ENCODE data around the gene TBK1.

TBK1 gene

DNA sequence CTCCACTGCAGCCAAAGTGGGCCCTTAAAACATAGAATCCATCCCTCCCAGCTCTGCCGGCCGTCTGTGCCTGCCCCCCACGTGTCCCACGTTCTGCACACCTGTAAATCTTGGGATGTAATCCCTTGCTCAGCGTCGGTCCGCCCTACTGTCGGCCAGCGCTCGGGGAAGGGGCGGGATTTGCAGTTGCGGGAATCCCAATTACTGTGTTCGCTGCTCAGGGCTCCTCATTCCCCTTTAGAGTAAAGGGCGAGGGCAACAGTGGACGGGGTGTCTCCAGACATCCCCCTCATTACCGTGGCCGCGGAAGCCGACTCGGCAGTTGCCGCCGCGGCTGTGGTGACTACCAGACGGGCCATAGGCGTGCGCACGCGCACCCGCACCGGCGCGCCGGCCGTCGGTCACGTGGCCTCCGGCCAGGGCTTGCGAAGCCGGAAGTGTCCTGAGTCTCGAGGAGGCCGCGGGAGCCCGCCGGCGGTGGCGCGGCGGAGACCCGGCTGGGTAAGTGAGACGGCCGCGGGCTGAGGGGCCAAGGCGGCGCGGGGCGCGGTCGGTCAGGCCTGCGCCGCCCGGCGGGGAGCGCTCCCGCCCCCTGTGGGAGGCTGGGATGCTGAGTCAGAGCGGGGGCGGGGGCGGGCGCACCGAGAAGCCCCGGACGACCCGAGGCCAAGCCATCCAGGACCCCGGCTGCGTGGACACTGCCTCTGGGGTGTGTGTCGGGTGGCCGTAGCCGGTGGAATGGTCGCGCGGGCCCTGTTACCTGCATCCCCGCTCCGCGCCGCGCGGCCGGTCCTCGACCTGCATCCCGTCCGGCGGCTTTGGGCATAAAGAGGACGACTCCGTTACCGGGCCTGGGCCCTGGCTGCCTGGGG, at the start of gene TBK1:
Gene TBK1 (plus strand): TSS at position 434 of the 872 bp plus-strand sequence. CDS start 3,751 bp downstream, outside the sequence.
- peak; percentile 93 for DNase-seq (ENCODE audit: low spot score)
- TF ChIP-seq, protein P1, sequence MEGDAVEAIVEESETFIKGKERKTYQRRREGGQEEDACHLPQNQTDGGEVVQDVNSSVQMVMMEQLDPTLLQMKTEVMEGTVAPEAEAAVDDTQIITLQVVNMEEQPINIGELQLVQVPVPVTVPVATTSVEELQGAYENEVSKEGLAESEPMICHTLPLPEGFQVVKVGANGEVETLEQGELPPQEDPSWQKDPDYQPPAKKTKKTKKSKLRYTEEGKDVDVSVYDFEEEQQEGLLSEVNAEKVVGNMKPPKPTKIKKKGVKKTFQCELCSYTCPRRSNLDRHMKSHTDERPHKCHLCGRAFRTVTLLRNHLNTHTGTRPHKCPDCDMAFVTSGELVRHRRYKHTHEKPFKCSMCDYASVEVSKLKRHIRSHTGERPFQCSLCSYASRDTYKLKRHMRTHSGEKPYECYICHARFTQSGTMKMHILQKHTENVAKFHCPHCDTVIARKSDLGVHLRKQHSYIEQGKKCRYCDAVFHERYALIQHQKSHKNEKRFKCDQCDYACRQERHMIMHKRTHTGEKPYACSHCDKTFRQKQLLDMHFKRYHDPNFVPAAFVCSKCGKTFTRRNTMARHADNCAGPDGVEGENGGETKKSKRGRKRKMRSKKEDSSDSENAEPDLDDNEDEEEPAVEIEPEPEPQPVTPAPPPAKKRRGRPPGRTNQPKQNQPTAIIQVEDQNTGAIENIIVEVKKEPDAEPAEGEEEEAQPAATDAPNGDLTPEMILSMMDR (IDR thresholded peaks at IDR 0.05) = no peak

DNA sequence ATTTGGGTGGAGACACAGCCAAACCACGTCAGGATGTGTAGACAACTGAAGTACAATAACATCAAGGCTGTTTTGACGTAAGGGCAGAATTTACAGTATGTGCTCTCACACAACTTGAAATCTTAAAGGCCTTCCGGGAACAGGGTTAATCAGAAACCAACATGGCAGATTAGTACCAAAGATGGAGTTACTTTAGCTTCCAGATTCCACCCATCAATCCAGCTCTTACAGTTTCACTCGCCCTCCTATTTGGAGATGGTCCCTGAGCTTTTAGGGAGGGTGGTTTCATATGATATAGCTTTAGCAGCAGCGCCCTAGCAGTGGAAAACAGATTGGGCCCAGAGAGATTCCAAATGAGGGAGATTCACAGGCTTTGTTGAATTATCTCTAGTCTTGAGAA, 49.7 kb upstream of the TBK1 start:
- Histone ChIP-seq H3K27ac (no peak overlapping the region), H3K4me3 (no peak overlapping the region)
- DNase-seq (ENCODE audit: low spot score) = no peak
- TF ChIP-seq, protein P1 (IDR thresholded peaks at IDR 0.05) = no peak

More for the DNA sequence above, at the start of gene TBK1:
- Histone ChIP-seq H3K27ac (peak within 1 kb of the TSS; percentile 95 to 99), H3K4me3 (peak within 1 kb of the TSS; percentile 93)

DNA sequence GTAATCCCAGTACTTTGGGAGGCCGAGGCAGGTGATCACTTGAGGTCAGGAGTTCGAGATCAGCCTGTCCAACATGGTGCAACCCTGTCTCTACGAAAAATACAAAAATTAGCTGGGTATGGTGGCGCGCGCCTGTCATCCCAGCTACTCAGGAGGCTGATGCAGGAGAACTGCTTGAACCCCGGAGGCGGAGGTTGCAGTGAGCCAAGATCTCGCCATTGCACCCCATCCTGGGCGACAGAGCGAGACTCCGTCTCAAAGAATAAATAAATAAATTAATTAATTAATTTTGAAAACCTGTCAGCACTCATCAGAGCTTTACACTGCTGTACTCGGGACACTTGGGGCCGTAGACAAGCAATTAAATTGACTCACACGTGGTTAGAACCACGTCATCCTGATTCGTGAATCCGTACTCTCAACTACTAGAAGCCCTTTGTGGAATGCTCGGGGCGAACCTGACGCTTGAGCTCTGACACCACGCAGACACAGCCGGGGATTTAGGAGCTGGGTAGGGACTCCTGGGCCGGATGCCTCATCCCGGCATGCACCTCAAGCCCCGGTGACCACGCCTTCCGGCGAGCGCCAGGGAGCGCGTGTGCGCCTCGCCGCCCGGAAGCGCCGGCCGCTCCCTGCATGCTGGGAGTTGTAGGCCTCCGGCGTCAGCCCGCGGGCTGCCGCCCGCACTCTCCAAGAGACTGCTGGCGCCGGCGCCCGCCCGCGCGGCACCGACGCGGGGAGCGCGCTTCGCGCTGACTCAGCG, 48.0 kb upstream of the TBK1 start, which contains the start of gene XPOT:
Gene XPOT (plus strand): TSS at position 686 of the 763 bp plus-strand sequence. CDS start 5,644 bp downstream, outside the sequence.
- peak within 1 kb of the TSS; percentile 93 to 97 for H3K27ac ChIP-seq
- TF ChIP-seq, protein P1 (IDR thresholded peaks at IDR 0.05) = no peak
- H3K4me3 ChIP-seq = peak within 1 kb of the TSS; percentile 87
- DNase-seq (ENCODE audit: low spot score) = peak; percentile 97

DNA sequence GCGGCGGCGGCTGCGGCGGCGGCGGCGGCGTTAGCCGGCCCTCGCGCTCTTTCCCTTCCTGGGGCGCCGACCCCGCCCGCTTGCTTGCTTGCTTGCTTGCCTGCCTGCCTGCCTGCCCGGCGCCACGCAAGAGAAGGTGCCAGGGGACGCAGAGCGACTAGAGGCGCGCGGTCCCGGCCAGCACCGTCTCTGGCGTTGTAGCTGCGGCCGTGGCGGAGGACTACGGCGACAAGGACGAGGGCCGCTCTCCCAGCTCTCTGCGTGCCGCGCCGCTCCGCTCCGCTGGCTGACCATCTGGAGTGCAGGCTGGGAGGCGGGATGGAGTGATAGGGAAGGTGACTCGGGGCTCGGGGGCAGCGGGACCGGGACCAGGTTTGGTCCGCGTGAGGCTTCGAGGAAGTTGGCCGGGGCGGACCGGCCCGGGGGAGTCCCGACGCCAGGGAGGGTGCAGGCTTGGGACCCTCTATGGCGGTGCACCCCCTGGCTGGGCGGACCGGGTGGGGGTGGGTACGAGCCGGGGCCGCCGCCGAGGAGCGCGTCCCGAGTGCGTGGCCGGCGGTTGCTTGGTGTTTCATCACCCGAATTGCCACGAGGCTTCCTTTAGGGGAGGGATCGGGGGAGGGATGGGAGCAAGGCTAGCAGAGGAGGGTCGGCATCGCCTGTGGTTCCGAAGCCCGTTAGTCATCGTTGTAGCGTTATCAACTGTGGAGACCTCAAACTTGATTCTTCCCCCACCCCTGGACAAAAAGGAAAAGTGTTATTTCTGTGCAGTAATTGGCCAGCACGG, 47.3 kb upstream of the TBK1 start:
- peak overlapping the region; percentile 87 for H3K4me3 ChIP-seq
- TF ChIP-seq, protein P1 (IDR thresholded peaks at IDR 0.05) = no peak
- DNase-seq (ENCODE audit: low spot score) = peak; percentile 79
- peak overlapping the region; percentile 93 to 97 for H3K27ac ChIP-seq

DNA sequence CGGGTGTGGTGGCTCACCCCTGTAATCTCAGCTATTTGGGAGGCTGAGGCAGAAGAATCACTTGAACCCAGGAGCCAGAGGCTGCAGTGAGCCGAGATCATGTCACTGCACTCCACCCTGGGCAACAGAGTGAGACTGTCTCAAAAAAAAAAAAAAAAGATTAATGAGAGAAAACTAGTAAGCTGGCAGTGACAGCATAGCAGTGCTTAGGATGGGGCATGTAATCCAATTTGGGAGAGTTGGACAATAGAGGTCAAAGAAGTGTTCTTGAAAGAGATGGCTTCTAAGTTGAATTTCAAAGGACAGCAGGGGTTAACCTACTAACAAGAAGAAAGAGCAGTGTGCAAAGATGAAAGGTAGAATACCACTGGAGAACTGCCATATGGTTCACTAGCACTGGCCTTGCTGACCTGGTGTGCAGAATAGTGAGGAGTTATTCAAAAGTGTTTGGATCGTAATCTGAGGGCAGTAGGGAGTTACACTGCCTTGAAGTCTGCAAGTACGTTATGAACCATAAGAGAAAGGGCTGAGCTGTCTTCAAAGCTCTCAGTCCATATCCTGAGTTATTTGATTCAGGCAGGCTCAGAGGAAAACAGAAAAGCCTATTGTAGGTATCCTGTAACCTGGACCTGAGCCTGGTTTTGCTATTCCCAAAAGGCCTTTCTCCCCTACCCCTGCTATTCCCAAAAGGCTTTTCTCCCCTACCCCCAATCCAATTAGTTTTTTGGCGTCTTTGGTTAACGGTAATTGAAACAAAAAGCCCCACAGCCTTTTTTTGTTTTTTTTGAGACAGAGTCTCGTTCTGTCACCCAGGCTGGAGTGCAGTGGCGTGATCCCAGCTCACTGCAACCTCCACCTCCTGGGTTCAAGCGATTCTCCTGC, 44.3 kb upstream of the TBK1 start:
- DNase-seq (ENCODE audit: low spot score) = no peak
- TF ChIP-seq, protein P1 (IDR thresholded peaks at IDR 0.05) = no peak
- Histone ChIP-seq H3K4me3 (no peak overlapping the region), H3K27ac (no peak overlapping the region)

DNA sequence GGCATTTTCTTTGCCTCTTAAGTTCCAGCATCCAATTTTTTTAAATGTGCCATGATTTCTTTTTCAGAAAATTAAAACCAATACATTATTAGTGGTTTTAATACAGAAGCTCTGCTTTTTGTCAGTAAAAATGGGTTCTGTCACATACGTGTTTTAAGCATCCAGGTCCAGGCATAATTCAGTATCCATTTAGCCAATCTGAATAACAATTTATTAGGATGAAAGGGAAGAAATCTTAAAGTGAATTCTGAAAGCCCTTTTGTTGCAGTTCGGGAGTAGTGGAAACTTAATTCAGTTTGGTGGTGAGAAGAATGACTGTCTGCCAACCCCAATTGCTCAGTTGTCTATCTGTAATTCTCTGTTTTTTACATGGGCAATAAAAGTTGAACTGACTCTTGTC, 40.5 kb upstream of the TBK1 start:
- Histone ChIP-seq H3K4me3 (no peak overlapping the region), H3K27ac (no peak overlapping the region)
- TF ChIP-seq, protein P1 (IDR thresholded peaks at IDR 0.05) = no peak
- no peak for DNase-seq (ENCODE audit: low spot score)
